GM18505 (cell line): ENCODE results near the gene CLCA2.

Source experiments
- ATAC-seq: cut with Tn5 transposase; IDR thresholded peaks from one replicate; pipeline ENCODE4 v1.9.1; 2021; ENCODE audit not compliant: unreplicated experiment
- POLR2A ChIP-seq: IDR thresholded peaks from 4 replicates; pipeline ENCODE4 v1.6.1; 2011; ENCODE audit warnings: borderline replicate concordance; ENCODE audit not compliant: insufficient read depth, insufficient read length; ENCODE audit errors: extremely low read depth

Gene CLCA2

DNA sequence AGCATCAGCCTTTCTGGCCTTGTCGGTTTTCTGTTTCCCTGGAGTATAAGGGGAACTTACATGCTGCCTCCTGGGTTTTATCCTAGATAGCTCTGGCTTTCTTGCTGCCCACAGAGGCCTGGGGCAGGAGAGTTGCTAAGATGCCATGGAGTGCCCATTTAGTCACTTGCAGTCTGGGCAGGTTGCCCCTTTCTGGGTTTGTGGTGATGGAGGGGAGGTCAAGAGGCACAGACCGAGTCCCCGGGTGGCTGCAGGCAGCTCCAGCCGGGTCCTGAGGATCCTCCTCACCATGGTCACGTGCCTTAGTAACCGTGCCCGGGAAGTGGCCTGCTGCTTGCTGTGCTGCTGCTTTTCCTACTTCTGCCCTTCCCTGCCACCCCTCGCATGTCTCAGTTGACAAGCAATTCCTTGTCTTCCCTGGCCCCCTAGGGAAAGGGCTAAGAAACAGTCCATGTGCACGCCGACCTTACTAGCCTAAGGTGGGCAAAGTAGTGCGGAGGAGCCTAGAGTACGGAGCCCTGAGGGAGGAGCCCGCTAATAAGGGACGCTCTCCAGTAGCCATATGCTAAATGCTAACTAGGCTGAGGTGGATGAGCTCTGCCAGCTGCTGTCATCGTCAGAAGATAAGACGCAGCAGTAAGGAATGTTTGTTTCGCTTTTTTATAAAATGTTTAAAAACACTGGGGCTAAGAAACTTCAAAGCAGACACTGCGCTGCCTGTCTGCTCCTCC is 79.6 kb downstream of the CLCA2 start:
- no peak for TF ChIP-seq POLR2A
- ATAC-seq, result no peak

GRCh38 chr1:86504137-86504479 is 80.1 kb downstream of the CLCA2 start:
- ATAC-seq, result no peak
- no peak for TF ChIP-seq POLR2A

DNA sequence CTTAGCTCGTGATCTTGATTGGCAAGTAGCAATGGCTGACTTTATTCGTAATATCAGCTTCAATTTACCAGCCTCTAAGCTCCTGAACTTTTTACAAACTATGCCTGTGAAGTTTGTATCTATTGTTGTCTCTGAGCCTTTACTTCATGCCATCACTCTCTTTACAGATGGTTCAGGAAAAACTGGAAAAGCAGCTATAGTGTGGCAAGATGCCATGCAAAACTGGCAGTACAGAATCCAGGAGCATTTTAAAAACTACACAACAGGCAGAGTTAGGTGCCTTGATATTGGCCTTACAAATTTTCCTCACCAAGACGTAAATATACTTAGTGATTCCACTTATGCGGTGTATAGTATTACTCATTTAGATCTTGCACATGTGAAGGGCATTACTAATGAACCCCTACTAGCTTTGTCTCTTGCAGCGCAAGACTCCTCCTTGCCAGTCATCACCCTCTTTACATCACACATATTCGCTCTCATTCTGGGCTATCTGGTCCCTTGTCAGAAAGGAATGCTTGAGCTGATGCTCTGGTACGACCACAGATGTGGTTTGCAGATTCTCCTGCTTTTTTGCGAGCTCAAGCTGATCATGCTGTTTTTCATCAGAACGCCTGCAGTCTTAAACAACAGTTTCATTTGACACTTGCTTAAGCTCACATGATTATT is 81.1 kb downstream of the CLCA2 start:
- no peak for ATAC-seq
- TF ChIP-seq POLR2A, result no peak

GRCh38 chr1:86505564-86505902 is 81.6 kb downstream of the CLCA2 start:
- no peak for TF ChIP-seq POLR2A
- no peak for ATAC-seq
